A204.1 (cell line): ENCODE measurements around the gene CSRP3.
"Not testable (repeated sequence)": the region's sequence is repeated elsewhere in the genome, so short reads cannot be mapped to it uniquely, and the experiment has no call there.

Source experiments
- FAIRE-seq: peaks from 2 replicates; lab custom pipeline; 2012; peaks lifted over from hg19 to GRCh38; lab: Jason Lieb, UNC

Gene CSRP3

GRCh38 chr11:19185516-19186052, 16.2 kb downstream of the CSRP3 start:
- no peak for FAIRE-seq

GRCh38 chr11:19185036-19185435, 16.7 kb downstream of the CSRP3 start:
- no peak for FAIRE-seq

DNA sequence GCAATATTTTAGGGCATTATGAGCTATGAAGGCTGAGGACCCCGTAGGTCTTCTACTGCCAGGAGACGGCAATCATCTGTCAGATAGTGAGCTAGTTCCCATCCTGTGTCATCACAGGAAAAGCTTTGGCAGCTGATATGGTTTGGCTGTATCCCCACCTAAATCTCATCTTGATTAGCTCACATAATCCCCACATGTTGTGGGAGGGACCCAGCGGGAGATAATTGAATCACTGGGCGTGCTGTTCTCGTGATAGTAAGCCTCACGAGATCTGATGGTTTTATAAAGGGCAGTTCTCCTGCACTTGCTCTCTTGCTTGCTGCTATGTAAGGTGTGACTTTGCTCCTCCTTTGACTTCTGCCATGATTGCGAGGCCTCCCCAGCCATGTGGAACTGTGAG, 18.1 kb downstream of the CSRP3 start:
- no peak for FAIRE-seq

DNA sequence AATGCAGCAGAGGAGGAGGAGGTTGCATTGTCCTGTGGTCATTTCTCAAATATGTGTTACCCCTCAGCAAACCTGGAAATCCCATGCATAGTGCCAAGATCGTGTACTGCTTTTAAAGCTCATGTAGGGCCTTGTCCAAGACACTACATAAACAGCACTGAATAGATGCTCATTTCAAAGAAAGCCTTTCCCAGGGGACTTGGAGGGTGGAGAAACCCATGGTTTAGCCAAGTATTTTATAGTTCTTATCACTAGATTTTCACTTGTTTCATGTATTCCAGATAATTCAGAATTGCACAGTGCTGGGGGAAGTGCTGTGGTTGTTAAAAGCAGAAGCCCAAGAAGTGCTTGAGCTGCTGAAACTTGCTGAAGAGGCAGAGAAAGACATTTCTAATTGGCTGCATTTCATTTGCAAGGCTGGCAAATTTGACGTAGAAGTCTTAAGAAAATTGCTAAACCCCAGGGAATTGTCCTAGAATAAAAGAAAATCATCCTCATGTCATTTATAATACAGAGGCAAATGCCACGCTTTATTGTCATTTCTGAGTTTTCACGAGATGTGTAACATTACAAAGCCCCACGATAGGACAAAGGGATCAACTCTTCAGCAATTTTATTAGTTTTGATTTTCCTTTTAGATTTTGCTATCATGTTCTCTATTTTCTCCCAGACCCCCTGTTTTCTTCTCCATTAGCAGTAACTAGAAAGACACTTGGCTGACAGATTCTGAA, 20.1 kb downstream of the CSRP3 start:
- FAIRE-seq, result no peak

GRCh38 chr11:19176629-19177186, 25.1 kb downstream of the CSRP3 start:
- no peak for FAIRE-seq

GRCh38 chr11:19173964-19174638, 27.7 kb downstream of the CSRP3 start:
- no peak for FAIRE-seq

DNA sequence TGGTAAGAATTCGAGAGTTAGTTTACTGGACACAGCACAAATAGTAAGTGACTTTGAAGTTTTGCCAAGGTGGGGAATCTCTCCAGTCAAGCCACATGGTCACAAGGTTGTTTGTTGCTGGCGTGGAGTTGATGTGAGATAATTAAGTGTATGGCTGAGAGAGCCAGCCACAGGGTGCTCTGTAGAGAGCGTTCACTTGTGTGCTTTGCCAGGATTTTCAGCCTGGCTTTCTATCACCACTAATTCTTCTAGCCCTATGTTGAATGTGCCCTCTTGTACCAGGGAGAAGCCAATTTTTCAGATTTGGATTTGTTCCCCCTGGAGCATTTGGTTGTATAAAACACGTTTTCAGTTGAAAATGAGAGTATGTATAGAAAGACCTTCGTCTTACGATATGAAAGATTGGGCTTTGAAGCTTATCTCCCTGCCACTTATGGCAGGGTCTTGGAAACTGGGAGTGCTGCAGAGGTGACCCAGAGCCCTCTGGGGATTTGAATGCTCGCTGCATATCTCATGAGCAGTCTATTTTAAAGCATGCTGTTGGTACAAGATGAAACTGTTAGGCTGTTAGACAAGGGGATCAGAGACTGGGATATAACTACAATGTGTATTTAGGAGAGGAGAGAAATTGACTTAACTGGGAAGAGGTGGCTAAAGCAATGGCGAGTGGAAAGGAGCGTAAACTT, 28.6 kb downstream of the CSRP3 start:
- FAIRE-seq, result no peak

DNA sequence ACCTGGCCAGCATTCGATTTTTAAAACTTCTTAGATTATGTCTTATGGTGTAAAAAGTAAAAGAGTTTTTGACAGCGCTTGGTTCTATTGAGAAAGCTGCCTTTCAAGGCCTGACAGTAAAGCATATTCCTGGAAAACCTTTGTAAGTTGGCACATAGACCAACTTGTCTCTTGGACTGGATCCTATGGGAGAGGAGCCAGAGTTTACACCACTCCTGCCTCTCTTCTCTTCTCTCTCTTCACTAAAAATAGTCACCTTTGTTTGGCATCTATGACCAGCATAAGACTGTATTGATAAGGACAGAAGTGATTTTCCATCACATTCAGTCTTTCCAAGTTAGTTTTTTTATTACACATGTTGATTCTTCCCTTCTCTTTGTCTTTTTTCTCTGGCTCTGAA, 33.7 kb downstream of the CSRP3 start:
- no peak for FAIRE-seq

GRCh38 chr11:19164881-19165280, 36.9 kb downstream of the CSRP3 start:
- no peak for FAIRE-seq

GRCh38 chr11:19164230-19164855, 37.4 kb downstream of the CSRP3 start:
- no peak for FAIRE-seq

GRCh38 chr11:19163617-19164016, 38.2 kb downstream of the CSRP3 start:
- FAIRE-seq, result no peak

- no peak for FAIRE-seq
Observed at GRCh38 chr11:19162951-19163505, 38.8 kb downstream of the CSRP3 start.

GRCh38 chr11:19161651-19162050, 40.1 kb downstream of the CSRP3 start:
- FAIRE-seq, result no peak

GRCh38 chr11:19160847-19161246, 40.9 kb downstream of the CSRP3 start:
- FAIRE-seq, result no peak

DNA sequence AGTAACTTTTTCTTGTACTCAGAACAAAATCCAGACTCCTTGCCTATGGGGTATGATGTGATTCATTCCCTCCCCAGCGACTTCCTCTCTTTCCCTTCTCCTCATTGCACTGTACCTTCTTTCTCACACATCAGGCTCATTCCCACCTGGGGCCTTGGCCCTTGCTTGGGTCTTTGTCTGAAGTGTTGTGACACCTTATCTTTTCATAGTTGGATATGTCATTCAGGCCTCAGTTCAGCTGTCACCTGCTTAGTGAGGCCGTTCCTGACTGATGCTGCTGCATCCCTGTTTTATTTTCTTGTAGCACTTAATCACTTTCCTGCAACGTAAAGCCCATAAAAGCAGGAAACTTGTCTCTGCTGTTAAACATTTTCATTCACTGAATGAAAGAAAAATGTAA, 44.9 kb downstream of the CSRP3 start:
- no peak for FAIRE-seq

DNA sequence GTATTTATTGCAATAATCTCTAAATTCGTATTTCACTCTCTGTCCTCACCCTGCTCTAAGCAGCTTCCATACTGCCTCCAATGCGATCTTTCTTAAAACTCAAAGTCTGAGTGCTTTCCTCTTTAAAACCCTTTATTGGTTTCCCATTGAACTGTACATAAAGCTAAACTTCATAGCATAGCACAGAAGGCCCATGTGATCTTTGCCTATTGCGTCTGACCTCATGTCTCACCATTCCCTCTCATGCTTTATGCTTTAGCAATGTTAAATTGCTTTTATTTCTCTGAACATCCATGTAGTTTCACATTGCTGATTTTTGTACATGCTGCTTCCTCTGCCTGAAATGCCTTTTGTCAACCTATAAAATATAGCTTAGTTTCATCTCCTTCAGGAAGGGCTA, 56.5 kb downstream of the CSRP3 start:
- no peak for FAIRE-seq

DNA sequence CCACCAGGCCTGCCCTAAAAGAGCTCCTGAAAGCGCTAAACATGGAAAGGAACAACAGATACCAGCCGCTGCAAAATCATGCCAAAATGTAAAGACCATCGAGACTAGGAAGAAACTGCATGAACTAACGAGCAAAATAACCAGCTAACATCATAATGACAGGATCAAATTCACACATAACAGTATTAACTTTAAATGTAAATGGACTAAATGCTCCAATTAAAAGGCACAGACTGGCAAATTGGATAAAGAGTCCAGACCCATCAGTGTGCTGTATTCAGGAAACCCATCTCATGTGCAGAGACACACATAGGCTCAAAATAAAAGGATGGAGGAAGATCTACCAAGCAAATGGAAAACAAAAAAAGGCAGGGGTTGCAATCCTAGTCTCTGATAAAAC, 64.9 kb downstream of the CSRP3 start:
- not testable (repeated sequence) for FAIRE-seq

DNA sequence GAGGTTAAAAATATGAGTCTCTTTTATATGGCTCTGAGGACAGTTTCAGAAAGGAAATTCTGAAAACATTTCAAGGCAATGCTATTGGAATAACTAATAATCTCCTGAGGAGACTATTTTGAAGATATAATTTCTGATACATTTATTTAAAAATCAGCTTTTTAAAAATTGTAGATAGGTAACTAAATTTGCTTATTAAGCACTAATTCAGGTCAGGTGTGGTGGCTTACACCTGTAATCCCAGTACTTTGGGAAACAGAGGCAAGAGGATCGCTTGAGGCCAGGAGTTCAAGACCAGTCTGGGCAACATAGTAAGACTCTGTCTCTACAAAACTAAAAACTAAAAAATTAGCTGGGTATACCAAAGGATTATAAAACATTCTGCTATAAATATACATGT, 67.8 kb downstream of the CSRP3 start:
- no peak for FAIRE-seq
